Dermis blood vessel endothelial cell (primary cell): ENCODE measurements around the gene TMEM59. TPM values are rescaled to one million over a fixed set of nuclear protein-coding genes. Genes with fewer than 3 reads are reported as not detected.
"Not testable (repeated sequence)": the region's sequence is repeated elsewhere in the genome, so short reads cannot be mapped to it uniquely, and the experiment has no call there.

Source experiments
- DNase-seq: peaks from one replicate; pipeline ENCODE4 v3.0.0; 2010
- total RNA-seq: library from RNA; depleted of rRNA; stranded (reverse); fragments of >200 nt; gene quantifications from 2 replicates; pipeline ENCODE4 v1.2.3, GENCODE V29; 2014

Gene TMEM59
- 290 and 375 TPM in 2 replicates for total RNA-seq

- DNase-seq, result peak; percentile 99
Observed at GRCh38 chr1:54052934-54053744, at the start of gene TMEM59, which contains the start of gene TCEANC2. Gene TMEM59, minus strand, starts transcription at chr1:54053204. Its CDS starts 16 bp downstream, at chr1:54053188. Gene TCEANC2, plus strand, starts transcription at chr1:54053608. Its CDS starts 815 bp downstream, at chr1:54054423.

GRCh38 chr1:54100500-54100899, 47.5 kb upstream of the TMEM59 start:
- DNase-seq, result no peak

GRCh38 chr1:54099061-54099610, 46.1 kb upstream of the TMEM59 start:
- no peak for DNase-seq

GRCh38 chr1:54096877-54097240, 43.9 kb upstream of the TMEM59 start:
- no peak for DNase-seq

- no peak for DNase-seq
Observed at GRCh38 chr1:54096227-54096876, 43.3 kb upstream of the TMEM59 start.

GRCh38 chr1:54095546-54096226, 42.7 kb upstream of the TMEM59 start:
- DNase-seq, result peak; percentile 43

GRCh38 chr1:54094730-54095105, 41.7 kb upstream of the TMEM59 start:
- not testable (repeated sequence) for DNase-seq

GRCh38 chr1:54094001-54094729, 41.2 kb upstream of the TMEM59 start:
- no peak for DNase-seq

GRCh38 chr1:54091666-54092065, 38.7 kb upstream of the TMEM59 start:
- DNase-seq, result no peak

GRCh38 chr1:54088385-54088784, 35.4 kb upstream of the TMEM59 start:
- DNase-seq, result no peak

GRCh38 chr1:54086754-54087153, 33.8 kb upstream of the TMEM59 start:
- DNase-seq, result no peak

- no peak for DNase-seq
Observed at GRCh38 chr1:54084794-54085193, 31.8 kb upstream of the TMEM59 start.

- peak; percentile 85 for DNase-seq
Observed at GRCh38 chr1:54081306-54082270, 28.6 kb upstream of the TMEM59 start.

GRCh38 chr1:54080598-54081049, 27.6 kb upstream of the TMEM59 start:
- no peak for DNase-seq

GRCh38 chr1:54077359-54077758, 24.4 kb upstream of the TMEM59 start:
- no peak for DNase-seq

- DNase-seq, result peak; percentile 71
Observed at GRCh38 chr1:54070171-54070837, 17.3 kb upstream of the TMEM59 start.

- DNase-seq, result no peak
Observed at GRCh38 chr1:54069791-54070170, 16.8 kb upstream of the TMEM59 start.

GRCh38 chr1:54064299-54064698, 11.3 kb upstream of the TMEM59 start:
- no peak for DNase-seq

- DNase-seq, result peak; percentile 28
Observed at GRCh38 chr1:54054438-54054749, 1.4 kb upstream of the TMEM59 start.

- peak; percentile 27 for DNase-seq
Observed at GRCh38 chr1:54053745-54054437, 887 bp upstream of the TMEM59 start.
